ENCODE results near the gene GOLIM4.
A peak's percentile ranks its signal among the peaks of the same experiment; 100 is the strongest.
"Not testable (repeated sequence)": the region's sequence is repeated elsewhere in the genome, so short reads cannot be mapped to it uniquely, and the experiment has no call there.

Gene GOLIM4

DNA sequence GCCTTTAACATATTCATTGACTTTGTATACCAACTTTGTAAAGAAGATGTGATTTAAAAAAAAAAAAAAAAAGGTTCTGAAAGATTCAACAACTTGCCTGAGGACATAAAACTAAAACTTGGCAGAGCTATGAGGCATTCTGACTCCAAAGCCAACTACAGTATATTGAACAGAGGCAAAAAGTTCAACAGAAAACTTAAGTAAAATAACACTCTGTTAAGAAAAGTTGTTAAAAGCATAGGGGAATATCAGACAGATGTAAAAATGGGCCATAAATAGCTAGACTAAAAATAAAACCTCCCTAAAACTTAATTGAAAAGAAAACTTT, 23.4 kb downstream of the GOLIM4 start:
- no peak for DNase-seq

- DNase-seq = no peak
Measured at GRCh38 chr3:168071591-168072322, 24.0 kb downstream of the GOLIM4 start.

GRCh38 chr3:168070919-168071318, 24.8 kb downstream of the GOLIM4 start:
- no peak for DNase-seq

- no peak for DNase-seq
Measured at GRCh38 chr3:168068346-168068745, 27.4 kb downstream of the GOLIM4 start.

DNA sequence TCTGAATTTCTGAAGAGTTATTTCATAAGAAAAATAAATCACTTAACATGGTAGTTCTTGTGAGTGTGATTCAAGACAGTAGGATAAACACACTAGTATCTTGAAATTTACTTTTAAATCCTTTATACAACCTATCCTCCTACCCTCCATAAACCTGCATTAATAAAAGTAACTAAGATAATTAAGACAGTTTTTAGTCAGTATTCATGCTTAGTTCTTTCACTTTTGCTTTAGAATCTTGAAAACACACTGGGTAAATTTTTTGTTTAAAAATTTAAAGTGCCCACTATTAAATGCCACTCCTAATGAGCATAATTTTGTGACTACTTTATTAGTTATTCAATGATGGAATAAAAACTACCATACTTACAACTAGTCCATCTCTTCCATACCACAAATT, 28.8 kb downstream of the GOLIM4 start:
- DNase-seq = no peak

- no peak for DNase-seq
Measured at GRCh38 chr3:168065569-168065968, 30.2 kb downstream of the GOLIM4 start.

GRCh38 chr3:168063122-168063521, 32.6 kb downstream of the GOLIM4 start:
- DNase-seq = no peak

- no peak for DNase-seq
Measured at GRCh38 chr3:168062679-168063078, 33.0 kb downstream of the GOLIM4 start.

DNA sequence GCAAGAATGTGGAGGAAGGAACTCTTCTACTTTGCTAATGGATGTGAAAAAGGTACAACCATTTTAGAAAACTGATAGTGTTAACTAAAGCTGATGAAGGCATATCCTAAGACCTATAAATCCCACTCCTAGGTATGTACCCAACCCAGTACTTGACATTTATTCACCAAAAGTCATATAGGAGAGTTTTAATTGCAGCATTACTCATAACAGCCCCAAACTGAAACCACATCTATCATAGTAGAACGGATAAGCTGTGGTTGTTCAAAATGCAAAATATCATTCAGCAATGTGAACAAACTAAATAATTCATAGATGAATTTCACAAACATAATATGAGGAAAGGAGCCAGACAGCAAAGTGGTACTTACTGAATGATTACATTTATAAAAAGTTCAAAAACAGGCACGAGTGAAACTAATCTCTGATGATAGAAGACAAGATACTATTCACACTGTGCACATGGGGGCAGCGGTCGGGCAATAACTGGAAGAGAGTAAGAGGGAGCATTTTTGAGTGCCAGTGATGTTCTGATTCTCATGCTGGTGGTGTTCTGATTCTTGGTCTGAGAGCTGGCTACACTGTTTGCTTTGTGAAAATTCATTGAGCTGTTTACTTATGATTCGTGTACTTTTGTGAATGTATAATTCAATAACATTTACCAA, 34.3 kb downstream of the GOLIM4 start:
- DNase-seq = no peak

DNA sequence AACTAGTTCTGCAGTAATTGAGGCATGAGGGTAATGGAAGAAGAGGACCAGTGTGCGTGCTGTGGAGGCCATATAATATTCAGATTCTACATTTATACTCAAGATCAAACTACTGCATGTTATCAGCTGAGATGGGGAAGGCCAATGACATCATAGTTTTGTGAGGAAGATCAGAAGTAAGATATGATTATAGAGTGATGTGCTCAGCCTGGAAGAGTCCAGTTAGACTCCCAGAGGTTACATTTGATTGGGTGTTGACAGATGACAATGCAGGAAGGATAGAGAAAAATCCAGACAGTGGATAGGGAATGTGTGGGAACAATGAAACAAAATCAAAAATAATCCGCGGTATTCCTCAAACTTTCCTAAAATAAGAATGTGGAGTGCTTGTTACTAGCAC, 35.4 kb downstream of the GOLIM4 start:
- DNase-seq = no peak

DNA sequence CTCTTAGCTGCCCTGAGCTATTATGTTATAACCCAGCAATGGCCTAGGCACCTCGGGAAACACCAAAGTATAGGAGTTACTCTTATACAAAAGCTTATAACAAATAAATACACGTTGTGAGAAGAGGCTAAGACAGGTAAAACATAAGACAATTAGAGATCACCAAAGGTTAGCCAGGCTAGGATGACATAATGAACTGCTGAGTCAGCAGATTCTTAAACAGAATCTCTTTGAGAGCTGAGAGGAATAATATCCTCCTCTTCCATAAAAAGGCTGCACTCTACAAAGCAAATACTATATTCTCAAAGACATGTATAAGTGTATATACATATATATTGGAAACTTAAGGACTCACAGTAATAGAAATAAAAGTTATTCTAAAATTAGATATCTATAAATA, 37.2 kb downstream of the GOLIM4 start:
- no peak for DNase-seq

- not testable (repeated sequence) for DNase-seq
Measured at GRCh38 chr3:168056398-168057230, 39.1 kb downstream of the GOLIM4 start.

GRCh38 chr3:168054447-168054846, 41.3 kb downstream of the GOLIM4 start:
- DNase-seq = no peak

DNA sequence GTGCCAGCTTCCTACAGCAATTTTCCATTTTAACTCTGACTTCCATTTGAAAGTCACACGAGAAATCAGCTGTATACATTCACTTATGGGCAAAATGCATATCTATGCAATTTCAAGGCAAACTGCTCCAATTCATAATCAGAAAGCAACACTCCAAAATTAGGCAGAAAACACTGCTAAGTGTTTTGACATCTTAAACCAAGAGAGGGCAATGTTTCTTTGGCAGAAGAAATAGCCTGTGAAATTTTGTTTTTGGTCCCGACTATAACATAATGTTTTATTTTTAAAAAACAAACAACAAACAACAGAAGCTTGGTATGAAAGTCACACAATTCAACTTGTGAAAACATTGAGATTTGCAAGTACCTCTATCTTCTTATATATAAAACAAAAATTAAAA, 42.6 kb downstream of the GOLIM4 start:
- DNase-seq = no peak

- DNase-seq = no peak
Measured at GRCh38 chr3:168052515-168052914, 43.2 kb downstream of the GOLIM4 start.

GRCh38 chr3:168051531-168052471, 43.9 kb downstream of the GOLIM4 start:
- DNase-seq = no peak

- DNase-seq = no peak
Measured at GRCh38 chr3:168051070-168051469, 44.7 kb downstream of the GOLIM4 start.

- no peak for DNase-seq
Measured at GRCh38 chr3:168049367-168049974, 46.3 kb downstream of the GOLIM4 start.

DNA sequence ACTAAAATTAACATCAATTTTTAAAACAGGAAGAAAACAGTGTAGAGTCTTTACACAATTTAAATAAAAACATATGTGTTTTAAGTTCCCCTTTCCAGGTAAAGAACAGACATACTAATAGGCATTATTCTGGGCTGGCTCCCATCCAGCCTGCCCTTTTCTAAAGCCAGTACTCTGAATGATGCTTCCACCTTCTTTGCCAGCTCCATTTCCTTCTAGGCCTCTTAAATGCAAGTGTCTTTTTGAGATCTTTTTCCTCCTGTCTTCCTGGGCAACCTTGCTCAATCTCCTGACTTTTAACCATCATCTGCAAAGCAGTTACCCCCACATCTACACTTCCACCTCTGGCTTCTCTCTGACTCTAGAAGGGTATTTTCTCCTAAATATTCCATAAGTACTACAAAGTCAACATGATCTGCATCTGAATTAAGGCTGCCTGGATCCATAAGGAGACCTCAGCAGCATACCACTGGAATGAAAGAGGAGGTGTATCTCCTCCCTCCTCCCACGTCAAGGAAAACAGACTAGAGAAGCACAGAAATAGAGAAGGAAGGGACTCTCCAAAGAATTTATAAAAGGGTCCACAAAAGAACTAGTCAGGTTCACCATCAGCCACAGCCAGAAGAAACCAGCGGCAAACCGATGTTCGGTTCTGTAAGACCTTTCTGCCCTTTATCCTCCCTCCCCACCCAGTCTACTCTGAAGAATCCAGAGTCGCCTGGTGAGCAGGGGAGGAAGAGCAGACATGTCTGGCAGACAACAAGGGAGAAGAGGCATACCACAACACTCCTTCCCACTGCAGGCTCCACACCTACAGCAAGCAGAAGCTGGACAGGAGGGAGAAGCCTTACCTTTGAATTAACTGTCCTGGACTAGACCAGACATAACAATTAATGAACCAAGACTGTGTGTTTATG, 47.1 kb downstream of the GOLIM4 start:
- peak; percentile 21 for DNase-seq

DNA sequence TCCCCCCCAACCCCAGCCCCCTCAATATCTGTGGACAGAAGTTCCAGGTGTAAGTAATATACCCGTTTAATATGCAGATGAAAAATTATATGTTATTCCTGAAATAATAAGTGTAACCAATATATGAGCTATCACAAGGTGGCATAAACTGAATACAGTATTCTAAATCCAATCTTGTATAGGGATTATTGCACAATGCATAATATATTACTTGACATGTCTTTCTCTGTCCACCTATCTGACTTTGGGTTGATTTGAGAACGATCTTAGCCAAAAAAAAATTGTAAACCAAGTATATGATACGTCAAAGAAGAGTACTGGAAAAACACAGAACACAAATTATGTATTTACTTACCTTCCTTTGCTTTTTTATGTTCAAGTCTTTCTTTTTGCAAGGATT, 47.8 kb downstream of the GOLIM4 start:
- no peak for DNase-seq

GRCh38 chr3:168047190-168047795, 48.4 kb downstream of the GOLIM4 start:
- DNase-seq = peak; percentile 65
